Amygdala (tissue), 56 donors: ENCODE results near the gene ARL15.

Experiments
- DNase-seq, 56 donors: peaks; one replicate each; lab custom pipeline; 2025; lab: John Stamatoyannopoulos, UW

Gene ARL15

DNA sequence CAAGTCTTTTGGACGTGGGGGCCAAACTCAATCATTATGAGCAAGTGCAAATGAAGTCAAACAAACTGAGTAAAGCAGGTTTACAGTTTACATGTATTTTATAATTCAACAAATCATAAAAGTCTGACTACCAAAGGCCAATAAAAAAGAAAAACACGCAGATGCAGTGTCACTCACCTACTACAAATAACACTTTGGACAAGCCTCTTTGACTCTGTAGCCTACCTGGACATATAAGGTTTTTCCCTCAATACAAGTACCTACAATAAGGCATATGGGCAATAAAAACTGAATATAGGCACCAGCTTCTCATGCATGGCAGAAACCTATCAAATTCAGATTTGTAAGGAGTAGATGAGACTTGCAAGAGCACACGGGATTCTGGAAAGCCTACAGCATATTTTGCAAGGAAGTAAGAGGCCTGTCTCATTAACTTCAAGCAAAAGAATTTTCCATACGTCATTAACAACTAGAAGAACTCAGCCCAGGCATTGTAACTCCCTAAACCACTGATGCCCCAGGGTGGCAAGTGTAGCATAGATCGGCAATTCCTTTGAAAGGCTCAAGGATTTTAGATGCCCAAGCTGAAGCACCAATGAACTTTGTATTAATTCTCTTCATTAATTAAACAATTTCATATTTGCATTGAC lies 21.7 kb downstream of the ARL15 start:
- DNase-seq, result no peak

DNA sequence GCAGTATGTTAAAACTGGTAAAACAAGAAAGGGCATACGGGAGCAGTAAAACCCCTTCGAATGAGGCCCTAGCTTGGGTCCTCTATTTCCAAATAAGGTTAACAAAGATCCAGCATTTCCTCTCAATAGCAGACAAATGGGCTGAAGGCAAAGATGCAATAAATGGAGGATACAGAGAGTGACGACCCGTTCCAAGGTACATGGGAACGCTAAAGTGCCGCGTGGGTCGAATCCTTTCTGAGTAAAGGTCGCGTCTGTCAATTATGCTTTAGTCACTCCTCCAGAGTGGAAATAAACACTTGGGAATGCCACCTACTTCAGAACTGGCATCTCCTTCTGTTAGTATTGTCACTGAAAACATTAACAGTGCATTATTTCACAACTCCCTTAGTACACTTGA lies 24.7 kb downstream of the ARL15 start:
- DNase-seq, result no peak

DNA sequence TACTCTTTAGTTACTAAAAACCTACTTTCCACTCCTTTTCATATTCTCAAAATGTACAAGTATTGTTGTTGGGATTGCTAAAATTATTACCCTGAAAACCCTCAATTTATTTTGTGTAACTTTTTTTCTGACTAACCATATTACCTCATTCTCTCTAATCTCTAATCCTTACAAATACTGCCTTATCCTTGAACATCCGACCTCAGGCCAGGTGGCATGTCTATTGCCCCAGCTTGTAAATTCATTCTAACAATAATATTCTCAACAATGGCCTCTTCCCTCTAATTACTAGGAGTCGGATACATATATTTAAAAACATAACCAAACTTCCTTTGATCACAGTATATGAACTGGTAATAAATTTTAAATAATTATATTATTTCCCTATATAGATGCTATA lies 25.8 kb downstream of the ARL15 start:
- DNase-seq, result no peak

DNA sequence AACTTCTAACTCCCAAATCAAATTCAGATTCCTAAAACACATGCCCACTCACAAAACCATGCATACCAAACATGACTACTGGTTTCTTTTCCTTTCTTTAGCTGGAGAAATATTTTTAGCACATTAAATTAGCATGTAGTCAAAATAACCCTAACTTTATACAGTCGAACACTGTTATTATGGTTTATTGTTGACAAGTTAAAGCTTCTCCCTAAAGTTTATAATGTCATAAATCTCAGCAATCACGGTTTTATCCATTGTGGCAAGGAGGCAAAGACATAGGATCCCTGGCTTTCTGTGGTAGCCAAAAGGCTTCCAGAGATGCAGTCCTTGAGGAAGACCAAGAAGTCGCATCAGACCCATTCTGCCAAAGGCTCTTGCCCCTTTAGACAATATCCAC lies 27.5 kb downstream of the ARL15 start:
- no peak for DNase-seq

DNA sequence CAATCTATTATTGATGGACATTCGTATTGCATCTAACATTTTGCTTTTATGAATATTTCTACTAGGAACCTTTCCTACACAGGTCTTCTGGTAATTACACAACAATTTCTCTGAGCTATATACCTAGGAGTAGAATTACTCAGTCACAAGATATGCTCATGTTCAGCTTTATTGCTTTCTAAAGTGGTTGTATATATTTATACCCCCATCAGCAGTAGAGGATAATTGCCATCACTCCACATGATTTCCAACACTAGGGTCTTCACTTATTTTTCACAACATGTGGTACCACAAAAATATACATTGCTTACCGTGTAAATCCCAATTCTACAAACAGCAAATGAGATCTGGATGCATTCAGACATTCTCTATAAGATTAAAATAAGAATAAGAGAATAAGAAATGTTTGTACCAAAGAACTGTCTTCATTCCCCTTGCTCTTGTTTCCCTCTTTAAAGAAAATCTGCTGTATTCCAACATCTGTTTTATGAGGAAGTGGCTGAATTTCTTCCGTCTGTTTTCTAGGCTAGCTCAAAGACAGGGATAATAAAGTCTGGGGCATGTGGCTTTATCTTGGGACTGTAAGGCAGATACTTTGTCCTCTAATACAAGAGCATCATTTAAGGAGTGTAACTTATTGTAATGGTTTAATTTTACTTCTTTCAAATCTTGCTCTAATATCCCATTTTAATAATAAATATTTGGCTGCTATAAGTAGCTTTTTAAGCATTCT lies 28.2 kb downstream of the ARL15 start:
- no peak for DNase-seq

DNA sequence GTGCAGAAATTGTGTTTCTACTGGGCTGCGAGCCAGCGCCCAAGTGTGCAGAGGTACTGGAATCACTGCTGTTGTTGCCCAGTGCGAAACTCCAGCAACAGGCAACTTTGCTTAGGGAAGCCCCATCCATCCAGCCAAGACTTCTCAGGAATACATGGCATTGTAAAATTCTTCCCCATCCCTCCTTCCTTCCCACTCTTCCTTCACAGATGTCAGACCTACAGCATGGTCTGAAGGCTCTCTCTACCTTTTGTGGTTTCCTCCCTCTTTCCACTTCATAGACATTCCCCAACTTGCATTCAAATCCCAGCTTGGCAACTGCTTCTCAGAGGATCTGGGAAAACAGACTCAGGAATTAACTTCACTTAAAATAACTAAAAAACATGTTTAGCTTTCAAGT lies 30.4 kb downstream of the ARL15 start:
- no peak for DNase-seq

DNA sequence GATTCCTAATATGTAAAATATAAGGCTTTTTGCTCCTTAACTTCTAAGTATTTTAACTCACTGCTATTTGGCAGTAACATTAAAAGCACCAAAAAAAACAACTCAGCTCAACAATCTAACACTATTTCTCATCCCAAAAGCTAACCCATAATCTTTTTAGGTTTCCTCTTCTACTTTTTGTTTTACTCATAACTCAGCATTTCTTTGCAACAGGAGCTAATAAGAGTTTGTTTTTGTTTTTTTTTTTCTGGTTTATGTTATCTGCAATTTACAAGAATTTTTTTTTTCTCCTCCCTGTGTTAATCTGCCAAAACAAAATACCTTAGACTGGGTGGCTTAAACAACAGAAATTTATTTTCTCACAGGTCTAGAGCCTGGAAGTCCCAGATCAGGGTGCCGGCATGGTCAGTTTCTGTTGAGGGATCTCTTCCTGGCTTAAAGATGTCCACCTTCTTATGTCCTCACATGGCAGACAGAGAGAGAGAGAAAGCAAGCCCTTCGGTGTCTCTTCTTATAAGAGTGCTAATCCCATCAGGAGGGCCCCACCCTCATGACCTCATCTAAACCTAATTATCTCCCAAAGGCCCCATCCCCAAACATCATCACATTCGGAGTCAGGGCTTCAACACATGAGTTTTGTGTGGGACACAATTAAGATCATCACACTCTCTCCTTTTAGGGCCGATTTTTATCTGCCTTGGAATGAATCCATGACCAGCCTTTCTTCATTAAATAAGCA lies 31.2 kb downstream of the ARL15 start:
- DNase-seq, result no peak

DNA sequence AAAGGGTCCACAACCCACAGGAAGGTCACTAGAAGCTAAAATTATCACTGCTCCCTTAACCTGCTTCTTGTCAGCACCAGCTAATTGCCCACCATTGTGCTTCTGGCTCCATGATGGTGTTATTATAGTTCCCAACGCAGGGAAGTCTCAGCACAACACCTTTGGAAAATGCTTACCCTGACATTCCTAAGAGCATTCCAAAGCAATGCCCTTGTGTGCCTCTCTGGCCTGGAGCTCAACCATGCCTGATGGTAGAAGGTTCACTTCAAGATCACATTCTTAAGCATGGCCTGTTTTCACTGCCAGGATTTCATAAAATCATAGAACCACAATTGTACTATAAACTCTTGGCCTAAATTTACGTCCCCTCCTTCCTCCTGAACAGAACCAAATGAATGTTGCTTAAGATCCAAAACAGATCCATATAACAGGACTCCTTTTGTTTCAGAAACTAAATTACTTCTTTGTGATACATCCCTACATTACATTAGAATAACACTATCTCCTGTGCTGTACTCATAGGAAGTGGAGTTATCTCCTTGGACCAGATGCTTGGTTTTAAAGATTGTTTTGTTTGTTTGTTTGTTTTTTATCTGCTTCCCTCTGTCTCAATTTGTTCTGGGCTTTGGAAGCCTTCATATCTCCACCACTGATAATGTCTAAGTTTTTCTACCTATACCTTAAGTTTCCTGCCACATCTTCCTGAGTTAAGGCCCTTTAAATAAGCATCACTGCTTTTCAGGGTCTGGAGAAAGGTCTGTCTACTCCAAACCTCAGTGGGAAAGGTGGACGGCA lies 32.1 kb downstream of the ARL15 start:
- no peak for DNase-seq

DNA sequence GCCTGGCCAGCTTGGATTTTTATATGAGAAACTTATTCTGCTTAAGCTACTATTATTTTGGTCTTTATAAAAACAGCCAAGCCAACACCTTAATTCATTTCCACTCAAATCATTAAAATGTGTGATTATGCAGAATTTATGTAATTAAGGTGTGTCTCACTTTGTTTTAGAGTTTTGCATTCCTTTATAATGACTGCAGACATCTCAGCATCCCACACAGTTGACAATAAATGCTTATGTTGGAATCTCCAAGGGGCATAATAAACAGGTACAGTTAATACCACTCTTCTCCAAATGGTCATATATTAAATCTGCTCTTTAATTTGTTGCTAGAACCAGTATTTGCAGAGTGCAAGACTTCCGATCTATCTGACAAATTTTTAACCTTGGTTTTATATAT lies 34.3 kb downstream of the ARL15 start:
- DNase-seq, result no peak

DNA sequence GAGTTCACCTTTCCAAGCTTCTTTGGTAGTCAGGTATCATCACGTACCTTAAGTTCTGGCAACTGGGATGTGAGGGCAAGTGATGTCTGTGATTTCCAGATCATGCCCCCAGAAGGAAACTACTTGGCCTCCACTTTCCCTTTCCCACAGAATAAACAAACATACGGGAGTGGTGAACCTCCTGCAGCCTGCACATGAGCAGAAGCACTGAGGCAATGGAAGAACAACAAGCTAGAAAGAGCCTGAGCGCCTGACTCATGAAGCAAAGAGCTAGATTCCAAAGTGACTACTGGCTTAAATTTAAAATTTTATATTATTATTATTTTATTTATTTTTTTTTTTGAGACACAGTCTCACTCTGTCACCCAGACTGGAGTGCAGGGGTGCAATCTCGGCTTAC lies 35.0 kb downstream of the ARL15 start:
- DNase-seq, result no peak

DNA sequence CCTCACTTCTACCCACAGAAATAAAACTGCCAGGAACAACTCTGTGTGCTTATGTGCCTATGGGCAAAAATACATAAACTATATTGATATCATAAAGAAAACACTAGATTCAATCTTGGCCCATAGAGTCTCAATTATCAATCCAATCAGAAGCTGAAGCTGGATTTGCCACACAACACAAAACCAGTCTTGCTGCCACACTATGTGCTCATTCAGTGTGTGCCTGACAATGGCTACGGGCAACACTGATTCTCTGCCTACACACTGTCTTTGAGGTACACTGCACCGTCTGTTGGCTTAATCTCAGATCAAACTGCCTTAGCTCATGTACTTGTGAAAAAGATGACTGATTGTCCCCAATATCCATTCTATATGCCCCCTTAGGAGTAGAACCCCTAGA lies 35.4 kb downstream of the ARL15 start:
- no peak for DNase-seq

DNA sequence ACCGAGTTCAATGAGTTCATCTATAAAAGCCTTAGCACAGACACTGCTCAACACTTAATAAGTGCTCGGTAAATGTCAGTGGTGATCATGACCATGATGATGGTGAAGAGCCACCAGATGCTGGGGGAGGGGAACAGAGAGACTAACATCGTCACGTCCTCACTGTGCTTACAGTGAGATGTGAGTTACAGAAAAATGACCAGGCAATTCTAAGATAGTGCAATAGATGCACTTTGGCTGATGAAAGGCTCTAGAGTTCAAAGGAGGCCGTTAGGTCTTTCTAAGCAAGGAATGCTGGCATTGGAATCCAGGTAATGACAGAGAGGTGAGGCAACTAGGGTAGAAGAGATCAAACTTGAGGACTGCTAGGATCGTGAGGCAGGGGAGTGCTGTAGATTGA lies 36.7 kb downstream of the ARL15 start:
- no peak for DNase-seq

DNA sequence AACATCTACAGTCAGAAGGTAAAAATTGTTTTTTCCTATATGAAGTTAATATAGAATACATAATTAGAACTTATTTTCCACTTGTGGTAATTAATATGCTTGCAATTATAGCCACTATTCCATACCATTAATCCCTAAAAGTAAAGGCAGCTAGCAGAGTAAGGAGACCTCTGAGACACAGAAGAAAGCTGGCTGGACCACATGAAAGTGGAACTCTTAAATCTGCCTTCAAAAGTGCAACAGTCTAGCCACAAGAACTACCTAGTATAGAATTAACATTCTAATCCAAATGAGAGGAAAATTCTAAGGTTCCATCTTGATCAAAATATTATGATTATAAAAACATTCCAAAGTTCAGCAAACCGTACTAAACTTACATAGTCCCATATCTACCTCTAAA lies 37.6 kb downstream of the ARL15 start:
- DNase-seq, result no peak

DNA sequence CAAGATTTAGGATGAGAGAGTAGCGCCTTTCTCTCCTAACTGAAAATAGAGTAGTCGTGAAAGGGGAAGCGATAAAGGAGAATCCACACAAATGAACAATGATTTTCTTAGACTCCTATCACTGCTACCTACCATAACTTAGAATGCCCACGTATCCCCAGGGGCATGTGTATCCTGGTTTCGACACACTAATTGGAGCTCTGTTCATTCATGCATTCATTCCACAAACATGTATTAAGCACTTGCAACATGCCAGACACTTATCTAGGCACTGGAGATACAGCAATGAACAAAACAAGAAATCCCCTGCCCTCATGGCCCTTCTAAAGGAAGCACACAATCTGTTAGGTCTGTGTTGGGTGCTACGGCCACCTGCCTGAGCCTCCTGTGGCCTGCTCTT lies 40.0 kb downstream of the ARL15 start:
- no peak for DNase-seq

DNA sequence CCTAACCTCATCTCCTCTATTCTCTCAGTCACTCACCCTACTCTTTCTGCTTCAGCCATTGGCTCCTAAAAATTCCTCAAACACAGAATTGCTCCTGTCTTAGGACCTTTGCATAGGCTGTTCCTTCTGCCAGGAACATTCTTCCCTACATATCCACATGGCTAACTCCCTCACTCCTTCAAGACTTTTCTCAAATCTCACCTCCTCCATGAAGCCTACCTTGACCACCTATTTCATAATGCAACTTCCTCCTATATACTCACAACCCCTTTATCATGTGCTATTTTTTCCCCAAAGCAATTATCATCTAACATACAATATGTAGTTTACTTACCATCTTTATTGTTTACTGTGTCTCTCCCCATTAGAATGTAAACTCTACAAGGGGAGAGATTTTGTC lies 45.8 kb downstream of the ARL15 start:
- DNase-seq, result no peak

DNA sequence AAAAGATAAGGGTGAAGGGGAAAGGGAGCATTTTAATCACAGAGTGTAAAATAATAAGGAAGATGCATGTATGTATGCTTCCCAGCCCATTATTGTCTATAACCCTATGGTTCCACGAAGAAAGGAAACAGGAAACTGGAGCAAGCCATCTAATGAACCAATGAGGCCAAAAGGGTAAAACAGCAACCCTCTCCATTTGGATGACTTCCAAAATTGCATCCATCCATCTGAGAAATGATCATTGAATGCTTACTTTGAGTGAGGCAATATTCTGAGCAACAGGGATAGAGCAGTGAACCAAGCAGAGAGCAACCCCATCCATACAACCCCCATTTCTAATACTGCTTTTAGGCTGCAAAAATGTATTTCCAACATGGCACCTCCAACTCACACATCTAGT lies 46.9 kb downstream of the ARL15 start:
- no peak for DNase-seq

DNA sequence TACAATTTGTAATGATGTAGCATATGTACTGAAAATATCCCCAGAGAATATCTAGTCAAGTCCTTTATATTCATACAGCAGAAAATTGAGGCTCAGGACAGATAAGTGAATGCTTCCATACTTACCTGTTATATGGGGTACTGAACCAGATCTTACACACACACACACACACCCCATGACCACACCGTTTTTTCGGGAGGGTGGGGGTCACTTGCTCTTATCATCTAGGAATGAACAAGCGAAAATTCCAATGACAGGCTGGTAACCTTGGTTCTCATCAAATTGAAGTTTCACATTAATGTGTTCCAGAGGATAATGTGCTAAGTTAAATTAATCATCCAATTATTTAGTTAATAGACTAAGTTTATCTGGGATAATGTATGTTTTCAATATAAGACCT lies 48.8 kb downstream of the ARL15 start:
- no peak for DNase-seq

DNA sequence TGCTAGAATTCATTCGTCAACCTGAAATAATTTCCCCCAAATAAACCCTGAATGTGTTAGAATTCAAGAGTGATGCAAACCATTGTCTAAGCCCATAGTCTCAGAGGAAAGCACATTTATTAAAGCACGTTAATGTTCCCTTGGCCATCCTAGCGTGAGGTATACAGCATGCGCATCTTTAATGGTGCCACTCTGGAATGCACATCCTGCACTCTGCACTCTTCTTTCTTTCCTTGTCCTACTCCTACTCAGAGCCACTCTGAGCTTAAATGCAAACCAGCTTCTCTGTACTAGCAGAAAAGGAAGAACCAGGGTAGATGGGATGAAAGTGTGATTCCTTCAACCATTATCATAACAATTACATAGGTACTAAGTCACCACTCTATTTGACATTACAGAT lies 50.4 kb downstream of the ARL15 start:
- no peak for DNase-seq

DNA sequence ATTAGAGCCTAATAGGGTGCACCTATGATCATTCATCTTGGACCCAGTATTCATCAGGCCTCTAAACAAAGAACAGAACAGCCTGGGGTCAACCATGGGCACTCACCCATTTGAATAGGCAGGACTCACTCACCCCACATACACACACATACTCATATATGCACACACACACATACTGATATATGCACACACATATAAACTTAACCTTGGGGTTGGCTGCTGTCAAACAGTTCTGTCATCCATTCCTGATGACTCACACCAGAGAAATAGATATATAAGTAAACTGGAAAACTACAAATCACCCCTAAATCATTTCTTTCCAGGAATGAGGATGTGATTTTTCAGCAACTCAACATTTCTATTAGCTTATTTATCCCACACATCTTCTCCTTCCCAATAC lies 51.3 kb downstream of the ARL15 start:
- no peak for DNase-seq

DNA sequence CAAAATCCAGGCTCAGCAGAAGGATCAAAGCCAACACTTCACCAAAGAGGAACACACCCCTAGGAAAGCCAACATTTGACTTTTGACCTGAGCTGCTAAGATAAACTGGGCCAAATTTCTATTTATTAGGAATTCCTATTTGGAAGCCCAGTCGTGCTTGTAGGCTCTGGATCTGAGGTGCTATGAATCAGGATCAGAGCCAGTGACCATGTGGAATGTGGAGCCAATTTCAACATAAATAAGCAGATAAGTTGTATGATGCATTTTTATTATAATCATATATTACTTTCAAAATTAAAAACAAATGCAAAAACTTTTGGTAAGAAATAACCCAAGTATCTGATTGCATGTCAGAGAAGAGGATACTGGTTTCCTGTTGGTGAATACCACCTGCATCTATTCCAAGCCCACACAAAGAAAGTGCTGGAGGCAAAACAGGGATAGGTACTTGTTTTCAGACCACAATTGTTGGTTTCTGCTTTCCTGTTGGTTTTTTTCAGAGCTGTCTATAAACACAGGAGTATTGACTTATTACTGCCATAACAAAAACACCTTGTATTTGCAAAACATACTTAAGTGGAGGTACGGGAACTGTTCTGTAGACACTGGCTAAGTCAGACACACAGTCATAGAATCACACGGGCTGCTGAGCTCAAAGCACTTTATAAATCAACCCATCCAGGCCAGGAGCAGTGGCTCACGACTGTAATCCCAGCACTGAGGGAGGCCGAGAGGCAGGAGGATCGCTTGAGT lies 52.8 kb downstream of the ARL15 start:
- DNase-seq, result no peak
